Measurements from ENCODE around the gene MYL2.

Gene MYL2

DNA sequence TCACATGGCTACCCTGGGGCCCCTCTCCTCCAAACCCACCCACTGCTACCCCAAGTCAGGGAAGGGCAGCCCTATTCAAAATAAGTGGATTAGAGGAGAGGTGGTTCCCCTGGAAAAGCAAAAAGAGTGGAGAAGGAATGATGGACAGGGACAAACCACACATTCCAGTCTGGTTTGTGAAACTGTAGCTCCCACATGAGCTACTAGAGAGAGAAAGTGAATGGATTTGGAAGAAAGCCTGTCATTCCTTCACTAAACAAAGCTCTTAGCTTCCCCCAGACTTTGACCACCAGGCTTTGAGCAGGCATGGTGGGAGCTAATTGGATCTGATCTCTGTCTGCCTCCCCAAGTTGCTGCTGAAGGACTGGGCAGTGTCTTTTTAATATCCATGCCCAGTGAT, 45.6 kb downstream of the MYL2 start:
- no peak for DNase-seq (ENCODE audit: extremely low read depth, low read depth)
- TF ChIP-seq, protein P1, sequence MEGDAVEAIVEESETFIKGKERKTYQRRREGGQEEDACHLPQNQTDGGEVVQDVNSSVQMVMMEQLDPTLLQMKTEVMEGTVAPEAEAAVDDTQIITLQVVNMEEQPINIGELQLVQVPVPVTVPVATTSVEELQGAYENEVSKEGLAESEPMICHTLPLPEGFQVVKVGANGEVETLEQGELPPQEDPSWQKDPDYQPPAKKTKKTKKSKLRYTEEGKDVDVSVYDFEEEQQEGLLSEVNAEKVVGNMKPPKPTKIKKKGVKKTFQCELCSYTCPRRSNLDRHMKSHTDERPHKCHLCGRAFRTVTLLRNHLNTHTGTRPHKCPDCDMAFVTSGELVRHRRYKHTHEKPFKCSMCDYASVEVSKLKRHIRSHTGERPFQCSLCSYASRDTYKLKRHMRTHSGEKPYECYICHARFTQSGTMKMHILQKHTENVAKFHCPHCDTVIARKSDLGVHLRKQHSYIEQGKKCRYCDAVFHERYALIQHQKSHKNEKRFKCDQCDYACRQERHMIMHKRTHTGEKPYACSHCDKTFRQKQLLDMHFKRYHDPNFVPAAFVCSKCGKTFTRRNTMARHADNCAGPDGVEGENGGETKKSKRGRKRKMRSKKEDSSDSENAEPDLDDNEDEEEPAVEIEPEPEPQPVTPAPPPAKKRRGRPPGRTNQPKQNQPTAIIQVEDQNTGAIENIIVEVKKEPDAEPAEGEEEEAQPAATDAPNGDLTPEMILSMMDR (IDR thresholded peaks at IDR 0.05; ENCODE audit: low read depth, low read length): no peak

DNA sequence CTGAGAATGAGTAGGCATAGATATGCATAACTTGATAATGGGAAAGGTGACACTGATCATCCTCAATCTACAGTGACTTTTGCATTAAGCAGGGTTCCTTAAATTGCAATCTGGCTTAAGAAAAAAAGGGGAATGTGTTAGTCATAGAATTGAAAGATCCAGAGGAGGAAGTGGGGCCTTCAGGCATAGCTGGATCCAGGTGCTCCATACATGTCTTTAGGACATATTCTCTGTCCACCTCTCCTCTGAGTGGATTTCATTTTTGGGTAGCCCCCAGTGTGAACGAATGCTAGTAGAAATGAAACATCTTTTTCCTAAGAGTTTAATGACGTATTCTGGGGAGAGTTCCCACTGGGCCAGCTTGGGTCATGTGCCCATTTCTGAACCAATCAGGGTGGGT, 46.0 kb downstream of the MYL2 start:
- TF ChIP-seq, protein P1 (IDR thresholded peaks at IDR 0.05; ENCODE audit: low read depth, low read length): no peak
- no peak for DNase-seq (ENCODE audit: extremely low read depth, low read depth)

DNA sequence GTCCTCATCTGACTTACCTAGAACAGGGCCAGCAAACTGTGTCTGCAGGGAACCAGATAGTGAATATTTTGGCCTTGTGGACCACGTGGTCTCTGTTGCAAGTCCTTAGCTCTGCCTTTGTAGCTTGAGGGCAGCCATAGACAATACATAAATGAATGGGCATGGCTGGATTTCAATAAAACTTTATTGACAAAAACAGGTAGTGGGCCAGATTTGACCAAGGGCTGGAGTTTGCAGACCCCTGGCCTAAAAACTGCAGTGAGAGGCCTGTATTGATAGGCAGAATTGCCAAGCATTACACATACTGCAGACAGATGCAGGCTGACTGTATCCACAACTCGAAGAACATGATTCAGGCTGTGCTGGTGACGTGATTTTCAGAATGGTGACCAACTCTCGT, 48.3 kb downstream of the MYL2 start:
- TF ChIP-seq, protein P1 (IDR thresholded peaks at IDR 0.05; ENCODE audit: low read depth, low read length): no peak
- DNase-seq (ENCODE audit: extremely low read depth, low read depth): no peak

DNA sequence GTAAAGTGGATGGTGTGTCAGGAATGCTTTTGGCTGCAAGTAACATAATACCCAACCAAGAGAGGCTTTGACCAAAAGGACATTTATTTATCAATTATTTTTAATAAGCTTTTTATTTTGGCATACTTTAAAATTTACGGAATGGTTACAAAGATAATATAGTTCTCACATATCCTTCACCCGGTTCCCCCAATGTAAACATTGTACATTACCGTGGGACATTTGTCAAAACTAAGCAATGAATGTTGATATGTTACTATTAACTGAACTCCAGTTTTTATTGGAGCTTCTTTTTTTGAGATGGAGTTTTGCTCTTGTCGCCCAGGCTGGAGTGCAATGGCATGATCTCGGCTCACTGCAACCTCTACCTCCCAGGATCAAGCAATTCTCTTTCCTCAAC, 50.6 kb downstream of the MYL2 start:
- TF ChIP-seq, protein P1 (IDR thresholded peaks at IDR 0.05; ENCODE audit: low read depth, low read length): no peak
- DNase-seq (ENCODE audit: extremely low read depth, low read depth): no peak

DNA sequence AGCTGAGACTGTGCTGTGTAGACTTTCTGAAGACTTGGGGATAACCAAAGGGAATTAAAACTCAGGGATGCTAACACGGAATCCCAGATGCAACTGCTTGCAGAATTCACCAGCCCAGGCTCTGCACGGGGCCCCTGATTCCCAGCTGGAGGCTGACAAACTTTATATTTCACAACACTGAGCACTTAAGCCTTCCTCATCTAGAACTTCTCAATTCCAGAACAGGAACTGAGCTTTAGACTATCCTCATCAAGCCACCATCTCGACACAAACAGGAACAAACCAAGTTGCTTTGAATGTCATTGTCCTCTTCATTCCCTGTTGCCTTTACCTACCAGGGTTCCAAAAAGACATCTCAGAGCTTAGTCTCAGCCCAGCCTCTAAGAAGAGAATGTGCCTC, 51.4 kb downstream of the MYL2 start:
- TF ChIP-seq, protein P1 (IDR thresholded peaks at IDR 0.05; ENCODE audit: low read depth, low read length): no peak
- no peak for DNase-seq (ENCODE audit: extremely low read depth, low read depth)

DNA sequence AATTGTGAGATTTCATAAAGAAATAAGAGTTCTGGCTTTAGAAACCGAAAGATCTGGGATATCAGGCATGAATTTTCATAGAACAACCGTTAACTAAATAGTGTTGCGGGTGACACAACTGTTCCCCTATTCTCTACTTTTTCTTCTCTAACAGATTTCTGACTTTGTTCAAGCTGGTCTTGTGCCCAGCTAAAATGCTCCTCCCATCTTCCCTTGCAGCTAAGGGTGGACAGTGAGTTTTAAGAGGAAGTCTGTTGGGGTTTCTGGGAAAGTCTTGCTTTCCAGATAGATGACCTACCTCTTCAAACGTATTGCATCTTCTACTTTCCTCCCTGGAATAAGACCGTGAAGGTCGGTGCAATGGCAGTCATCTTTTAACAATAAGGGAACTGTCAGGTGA, 54.9 kb downstream of the MYL2 start:
- no peak for DNase-seq (ENCODE audit: extremely low read depth, low read depth)
- TF ChIP-seq, protein P1 (IDR thresholded peaks at IDR 0.05; ENCODE audit: low read depth, low read length): no peak

DNA sequence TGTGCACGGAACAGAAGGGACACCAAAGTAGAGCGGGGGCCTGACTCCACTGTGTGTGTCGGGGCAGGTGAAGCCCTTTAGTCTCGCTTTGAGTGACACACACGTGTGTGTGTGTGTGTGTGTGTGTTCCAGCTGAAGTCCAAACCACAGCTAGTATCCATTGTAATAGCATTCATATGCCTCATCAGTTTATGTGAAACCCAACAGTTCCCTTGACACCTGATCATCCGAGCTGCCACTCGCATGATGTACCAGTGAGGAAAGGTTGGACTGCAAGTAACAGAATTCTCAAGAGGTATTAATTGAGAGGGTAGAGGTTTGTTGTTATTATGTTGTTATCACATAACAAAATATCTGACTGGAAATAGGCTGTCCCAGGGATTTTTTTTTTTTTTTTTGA, 57.2 kb downstream of the MYL2 start:
- no peak for DNase-seq (ENCODE audit: extremely low read depth, low read depth)
- TF ChIP-seq, protein P1 (IDR thresholded peaks at IDR 0.05; ENCODE audit: low read depth, low read length): no peak
